ENCODE results near the gene AFMID.
"Not testable (repeated sequence)": the region's sequence is repeated elsewhere in the genome, so short reads cannot be mapped to it uniquely, and the experiment has no call there.

Gene AFMID

GRCh38 chr17:78154903-78155811 lies 32.0 kb upstream of the AFMID start:
- DNase-seq (ENCODE audit: low spot score), result no peak

- DNase-seq (ENCODE audit: low spot score), result no peak
These were observed 27.5 kb upstream of the AFMID start for GRCh38 chr17:78159575-78160158.

GRCh38 chr17:78163881-78164747 lies 23.0 kb upstream of the AFMID start:
- no peak for DNase-seq (ENCODE audit: low spot score)

GRCh38 chr17:78164748-78165607 lies 22.2 kb upstream of the AFMID start:
- DNase-seq (ENCODE audit: low spot score), result no peak

GRCh38 chr17:78166416-78166815 lies 20.7 kb upstream of the AFMID start:
- DNase-seq (ENCODE audit: low spot score), result no peak

- DNase-seq (ENCODE audit: low spot score), result peak; percentile 89
These were observed 18.8 kb upstream of the AFMID start, which contains the start of gene SYNGR2 for GRCh38 chr17:78168242-78168902. TSS of gene SYNGR2 (plus strand) at chr17:78168581. CDS start at chr17:78168617, 36 bp downstream.

- no peak for DNase-seq (ENCODE audit: low spot score)
These were observed 18.0 kb upstream of the AFMID start for GRCh38 chr17:78168903-78169793.

GRCh38 chr17:78170692-78171590 lies 16.2 kb upstream of the AFMID start:
- DNase-seq (ENCODE audit: low spot score), result no peak

GRCh38 chr17:78171591-78172248 lies 15.4 kb upstream of the AFMID start:
- DNase-seq (ENCODE audit: low spot score), result not testable (repeated sequence)

- peak; percentile 30 for DNase-seq (ENCODE audit: low spot score)
These were observed 14.7 kb upstream of the AFMID start for GRCh38 chr17:78172249-78173051.

GRCh38 chr17:78173097-78173715 lies 14.0 kb upstream of the AFMID start:
- DNase-seq (ENCODE audit: low spot score), result no peak

- no peak for DNase-seq (ENCODE audit: low spot score)
These were observed 12.8 kb upstream of the AFMID start for GRCh38 chr17:78174346-78174869.

- no peak for DNase-seq (ENCODE audit: low spot score)
These were observed 12.1 kb upstream of the AFMID start for GRCh38 chr17:78174870-78175642.

GRCh38 chr17:78175643-78175981 lies 11.6 kb upstream of the AFMID start:
- DNase-seq (ENCODE audit: low spot score), result no peak

GRCh38 chr17:78176548-78177025 lies 10.6 kb upstream of the AFMID start:
- peak; percentile 77 for DNase-seq (ENCODE audit: low spot score)

- DNase-seq (ENCODE audit: low spot score), result no peak
These were observed 7.8 kb upstream of the AFMID start for GRCh38 chr17:78179372-78179771.

All from hematopoietic multipotent progenitor cell treated with erythropoietin and hydrocortisone succinate and interleukin-3 and kit ligand, for 15 days (in vitro differentiated cells).